ENCODE data around the gene RPIA.

DNA sequence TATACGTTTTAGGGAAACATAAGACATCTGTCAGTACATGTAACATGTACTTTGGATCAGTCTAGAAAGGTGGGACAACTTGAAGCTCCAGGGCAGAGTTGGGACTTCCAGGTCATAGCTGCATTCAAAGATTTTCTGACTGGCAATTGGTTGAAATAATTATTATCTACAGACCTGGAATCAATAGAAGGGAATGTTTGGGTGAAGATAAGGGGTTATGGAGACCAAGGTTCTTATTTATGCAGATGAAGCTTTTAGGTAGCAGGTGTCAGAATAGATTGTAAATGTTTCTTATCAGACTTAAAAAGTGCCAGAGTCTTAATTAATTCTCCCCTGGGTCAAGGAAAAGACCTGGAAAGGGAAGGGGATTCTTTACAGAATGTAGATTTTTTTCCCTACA, 19.8 kb downstream of the RPIA start:
- TF ChIP-seq, protein P1, sequence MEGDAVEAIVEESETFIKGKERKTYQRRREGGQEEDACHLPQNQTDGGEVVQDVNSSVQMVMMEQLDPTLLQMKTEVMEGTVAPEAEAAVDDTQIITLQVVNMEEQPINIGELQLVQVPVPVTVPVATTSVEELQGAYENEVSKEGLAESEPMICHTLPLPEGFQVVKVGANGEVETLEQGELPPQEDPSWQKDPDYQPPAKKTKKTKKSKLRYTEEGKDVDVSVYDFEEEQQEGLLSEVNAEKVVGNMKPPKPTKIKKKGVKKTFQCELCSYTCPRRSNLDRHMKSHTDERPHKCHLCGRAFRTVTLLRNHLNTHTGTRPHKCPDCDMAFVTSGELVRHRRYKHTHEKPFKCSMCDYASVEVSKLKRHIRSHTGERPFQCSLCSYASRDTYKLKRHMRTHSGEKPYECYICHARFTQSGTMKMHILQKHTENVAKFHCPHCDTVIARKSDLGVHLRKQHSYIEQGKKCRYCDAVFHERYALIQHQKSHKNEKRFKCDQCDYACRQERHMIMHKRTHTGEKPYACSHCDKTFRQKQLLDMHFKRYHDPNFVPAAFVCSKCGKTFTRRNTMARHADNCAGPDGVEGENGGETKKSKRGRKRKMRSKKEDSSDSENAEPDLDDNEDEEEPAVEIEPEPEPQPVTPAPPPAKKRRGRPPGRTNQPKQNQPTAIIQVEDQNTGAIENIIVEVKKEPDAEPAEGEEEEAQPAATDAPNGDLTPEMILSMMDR (IDR thresholded peaks at IDR 0.05) = no peak
- TF ChIP-seq POLR2A (IDR thresholded peaks at IDR 0.05) = no peak

All from testis (tissue), 2 donors.